ENCODE data around the gene TRIM46. TPM values are rescaled to one million over a fixed set of nuclear protein-coding genes. Genes with fewer than 3 reads are reported as not detected.

TRIM46 gene
- total RNA-seq, 4 donors from 2014 or later: 0.51 to 0.75 (median 0.66) TPM; not detected in 1

GRCh38 chr1:155178441-155179111 lies 4.9 kb downstream of the TRIM46 start:
- no peak for TF ChIP-seq CTCF (IDR thresholded peaks at IDR 0.05; ENCODE audit: low read depth)

GRCh38 chr1:155179112-155180031 lies 5.7 kb downstream of the TRIM46 start:
- no peak for TF ChIP-seq CTCF (IDR thresholded peaks at IDR 0.05; ENCODE audit: low read depth)

- no peak for TF ChIP-seq CTCF (IDR thresholded peaks at IDR 0.05; ENCODE audit: low read depth)
Observed at GRCh38 chr1:155181371-155182051, 7.9 kb downstream of the TRIM46 start.

- no peak for TF ChIP-seq CTCF (IDR thresholded peaks at IDR 0.05; ENCODE audit: low read depth)
Observed at GRCh38 chr1:155182052-155182550, 8.5 kb downstream of the TRIM46 start.

GRCh38 chr1:155183775-155184221 lies 10.1 kb downstream of the TRIM46 start:
- TF ChIP-seq CTCF (IDR thresholded peaks at IDR 0.05; ENCODE audit: low read depth): no peak

- TF ChIP-seq CTCF (IDR thresholded peaks at IDR 0.05; ENCODE audit: low read depth): no peak
Observed at GRCh38 chr1:155184351-155184811, 10.7 kb downstream of the TRIM46 start.
